Esophagus squamous epithelium (tissue), 5 donors: ENCODE measurements around the gene PTPRM. TPM values are rescaled to one million over a fixed set of nuclear protein-coding genes. Genes with fewer than 3 reads are reported as not detected.

Experiments used
- DNase-seq: peaks from one replicate; lab custom pipeline; 2025; lab: John Stamatoyannopoulos, UW
- H3K27ac ChIP-seq, 4 donors: fragments of 200-600 bp; sonication (generic); one replicate each; pipeline ENCODE4 v1.5.1; 2016 to 2019; ENCODE audit warnings: mild to moderate bottlenecking in 1 of 4
- H3K27me3 ChIP-seq, 4 donors: fragments of 200-600 bp; sonication (generic); 1 replicate in 3 of 4; 2 replicates in 1 of 4; pipeline versions ENCODE4 v1.5.1 to v1.6.0; 2017 to 2021; ENCODE audit warnings: antibody characterized with exemption in 1 of 4
- H3K36me3 ChIP-seq, 3 donors: fragments of 200-600 bp; sonication (generic); one replicate each; pipeline ENCODE4 v1.5.1; 2016 to 2019
- H3K4me1 ChIP-seq, 3 donors: fragments of 200-600 bp; sonication (generic); one replicate each; pipeline ENCODE4 v1.5.1; 2017 to 2019
- H3K4me3 ChIP-seq, 4 donors: fragments of 200-600 bp; sonication (generic); 1 replicate in 3 of 4; 2 replicates in 1 of 4; pipeline ENCODE4 v1.5.1; 2016 to 2019; ENCODE audit warnings: mild to moderate bottlenecking in 2 of 4, moderate library complexity in 1 of 4
- H3K9me3 ChIP-seq, 3 donors: fragments of 200-600 bp; sonication (generic); one replicate each; pipeline ENCODE4 v1.5.1; 2016 to 2019
- POLR2A ChIP-seq, 4 donors: fragments of 450-650 bp; IDR thresholded peaks; one replicate each; pipeline ENCODE4 v1.6.1; 2017; ENCODE audit warnings: antibody characterized with exemption in 4 of 4, mild to moderate bottlenecking in 4 of 4, moderate library complexity in 3 of 4
- WGBS, 2 donors: methylation state at CpG; one replicate each; pipeline ENCODE4 v1.1.5; 2018; 5-methylcytosine and 5-hydroxymethylcytosine counted together
- intact Hi-C: fragments of 100-400 bp; cut with DNase I; formaldehyde crosslinking; loops from one replicate; pipeline ENCODE4 v1.15.0; 2022
- small RNA-seq, 4 donors: library from RNA; depleted of rRNA; stranded (forward); fragments of <200 nt; gene quantifications; one replicate each; pipeline ENCODE3, GENCODE V24; 2016
- total RNA-seq, 4 donors: library from RNA; depleted of rRNA; stranded (reverse); fragments of >200 nt; gene quantifications; one replicate each; pipeline ENCODE4 v1.1.0, GENCODE V29; 2016
- TF ChIP-seq, protein P1 (sequence below), 6 experiments: fragments of 450-650 bp in 4 of 6; fragments of 200-600 bp in 2 of 6; sonication (generic) in 2 of 6; IDR thresholded peaks; one replicate each; pipeline ENCODE4 v1.5.1; 2016 to 2019; ENCODE audit warnings: antibody characterized with exemption in 6 of 6, mild to moderate bottlenecking in 4 of 6, moderate library complexity in 4 of 6
- donor health status: DM: yes; HTN: yes; CAD: no.

PTPRM gene
- total RNA-seq, 4 donors from 2014 or later: 6.5 to 38.7 (median 11.1) TPM

GRCh38 chr18:8455661-8456614 lies 888.8 kb downstream of the PTPRM start:
- no peaks in the 10 kb centered on the region for H3K27me3 ChIP-seq
- H3K4me3 ChIP-seq: no peak overlapping the region
- DNase-seq: no peak
- H3K36me3 ChIP-seq: no peaks in the 10 kb centered on the region
- no peaks in the 10 kb centered on the region for H3K4me1 ChIP-seq
- intact Hi-C loops: no loop called here
- no peak overlapping the region for H3K27ac ChIP-seq
- TF ChIP-seq, protein P1, sequence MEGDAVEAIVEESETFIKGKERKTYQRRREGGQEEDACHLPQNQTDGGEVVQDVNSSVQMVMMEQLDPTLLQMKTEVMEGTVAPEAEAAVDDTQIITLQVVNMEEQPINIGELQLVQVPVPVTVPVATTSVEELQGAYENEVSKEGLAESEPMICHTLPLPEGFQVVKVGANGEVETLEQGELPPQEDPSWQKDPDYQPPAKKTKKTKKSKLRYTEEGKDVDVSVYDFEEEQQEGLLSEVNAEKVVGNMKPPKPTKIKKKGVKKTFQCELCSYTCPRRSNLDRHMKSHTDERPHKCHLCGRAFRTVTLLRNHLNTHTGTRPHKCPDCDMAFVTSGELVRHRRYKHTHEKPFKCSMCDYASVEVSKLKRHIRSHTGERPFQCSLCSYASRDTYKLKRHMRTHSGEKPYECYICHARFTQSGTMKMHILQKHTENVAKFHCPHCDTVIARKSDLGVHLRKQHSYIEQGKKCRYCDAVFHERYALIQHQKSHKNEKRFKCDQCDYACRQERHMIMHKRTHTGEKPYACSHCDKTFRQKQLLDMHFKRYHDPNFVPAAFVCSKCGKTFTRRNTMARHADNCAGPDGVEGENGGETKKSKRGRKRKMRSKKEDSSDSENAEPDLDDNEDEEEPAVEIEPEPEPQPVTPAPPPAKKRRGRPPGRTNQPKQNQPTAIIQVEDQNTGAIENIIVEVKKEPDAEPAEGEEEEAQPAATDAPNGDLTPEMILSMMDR (IDR thresholded peaks at IDR 0.05): no peak
- TF ChIP-seq POLR2A (IDR thresholded peaks at IDR 0.05): no peak
- WGBS, 2 donors: 56 to 80% methylated on average over 8 of the region's 8 CpGs
- no peaks in the 10 kb centered on the region for H3K9me3 ChIP-seq

Small RNA genes within 50 kb of the gene (small RNA-seq; reads per million reads assigned to genes)
- gene AP001094.1 (0 reads per million in 4 donors), gene RF00012 (0 reads per million in 4 donors)
